Upper lobe of right lung (tissue), 1 donor: Measurements from ENCODE around the gene DHCR24. TPM values are rescaled to one million over a fixed set of nuclear protein-coding genes. Genes with fewer than 3 reads are reported as not detected.

Source experiments
- ATAC-seq: fragments of 200-7000 bp; cut with Tn5 transposase; one replicate; pipeline ENCODE4 v1.9.1; 2020; ENCODE audit warnings: mild to moderate bottlenecking, moderate library complexity
- DNase-seq: peaks from one replicate; pipeline ENCODE4 v3.0.0-alpha.2; 2020
- H3K27ac ChIP-seq: fragments of 200-600 bp; one replicate; pipeline ENCODE4 v1.8.0; 2022
- H3K27me3 ChIP-seq: fragments of 200-600 bp; one replicate; pipeline ENCODE4 v1.8.0; 2022; ENCODE audit warnings: mild to moderate bottlenecking
- H3K36me3 ChIP-seq: fragments of 200-600 bp; one replicate; pipeline ENCODE4 v1.8.0; 2022
- H3K4me1 ChIP-seq: fragments of 200-600 bp; one replicate; pipeline ENCODE4 v1.8.0; 2022
- H3K4me3 ChIP-seq: fragments of 200-600 bp; one replicate; pipeline ENCODE4 v1.8.0; 2022; ENCODE audit warnings: mild to moderate bottlenecking
- H3K9me3 ChIP-seq: fragments of 200-600 bp; one replicate; pipeline ENCODE4 v1.8.0; 2022
- intact Hi-C: fragments of 100-400 bp; cut with DNase I; formaldehyde crosslinking; loops from one replicate; pipeline ENCODE4 v1.11.0; 2022
- total RNA-seq: library from RNA; stranded (reverse); fragmentation: NEBNext Ultra II Directional; extraction: Animal tissue kit (Norgen Biotek cat#: 25700); gene quantifications from one replicate; pipeline ENCODE4 v1.2.1, GENCODE V29; 2021
- TF ChIP-seq, protein P1 (sequence below): fragments of 200-600 bp; IDR thresholded peaks from one replicate; pipeline ENCODE4 v1.8.0; 2022; ENCODE audit warnings: antibody characterized with exemption
- donor health status: DM: no; HTN: yes; CAD: no; lungs with severe emphysema.

The DHCR24 gene
- total RNA-seq, 1 donor from 2014 or later, result 749 TPM

GRCh38 chr1:54837002-54837853 lies 49.8 kb downstream of the DHCR24 start:
- DNase-seq (no peak), ATAC-seq (no peak)
- H3K27ac ChIP-seq, result no peak overlapping the region
- no peaks in the 10 kb centered on the region for H3K9me3 ChIP-seq
- H3K4me1 ChIP-seq, result no peaks in the 10 kb centered on the region
- intact Hi-C loops, result no loop called here
- H3K27me3 ChIP-seq, result no peaks in the 10 kb centered on the region
- no peaks in the 10 kb centered on the region for H3K36me3 ChIP-seq
- H3K4me3 ChIP-seq, result no peak overlapping the region
- TF ChIP-seq, protein P1, sequence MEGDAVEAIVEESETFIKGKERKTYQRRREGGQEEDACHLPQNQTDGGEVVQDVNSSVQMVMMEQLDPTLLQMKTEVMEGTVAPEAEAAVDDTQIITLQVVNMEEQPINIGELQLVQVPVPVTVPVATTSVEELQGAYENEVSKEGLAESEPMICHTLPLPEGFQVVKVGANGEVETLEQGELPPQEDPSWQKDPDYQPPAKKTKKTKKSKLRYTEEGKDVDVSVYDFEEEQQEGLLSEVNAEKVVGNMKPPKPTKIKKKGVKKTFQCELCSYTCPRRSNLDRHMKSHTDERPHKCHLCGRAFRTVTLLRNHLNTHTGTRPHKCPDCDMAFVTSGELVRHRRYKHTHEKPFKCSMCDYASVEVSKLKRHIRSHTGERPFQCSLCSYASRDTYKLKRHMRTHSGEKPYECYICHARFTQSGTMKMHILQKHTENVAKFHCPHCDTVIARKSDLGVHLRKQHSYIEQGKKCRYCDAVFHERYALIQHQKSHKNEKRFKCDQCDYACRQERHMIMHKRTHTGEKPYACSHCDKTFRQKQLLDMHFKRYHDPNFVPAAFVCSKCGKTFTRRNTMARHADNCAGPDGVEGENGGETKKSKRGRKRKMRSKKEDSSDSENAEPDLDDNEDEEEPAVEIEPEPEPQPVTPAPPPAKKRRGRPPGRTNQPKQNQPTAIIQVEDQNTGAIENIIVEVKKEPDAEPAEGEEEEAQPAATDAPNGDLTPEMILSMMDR, result no peak

DNA sequence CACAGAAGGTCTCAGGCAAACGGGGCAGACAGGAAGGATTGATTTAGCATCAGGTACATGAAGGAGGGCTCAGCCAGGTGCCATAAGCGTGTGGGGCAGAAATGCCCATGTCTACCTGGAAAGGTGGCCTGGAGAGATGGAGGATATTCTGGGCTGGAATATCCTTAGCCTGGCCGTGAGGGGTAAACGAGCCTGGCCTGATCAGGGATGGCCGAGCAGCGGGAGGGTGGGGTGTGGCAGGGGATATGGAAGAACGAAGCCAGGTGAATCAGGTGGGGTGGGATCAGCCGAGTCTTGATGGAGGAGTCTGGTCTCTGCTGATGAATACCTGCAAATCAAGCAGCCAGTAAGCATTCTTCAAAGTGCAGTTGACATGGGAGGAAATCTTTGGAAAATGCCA lies 50.4 kb downstream of the DHCR24 start:
- no peak overlapping the region for H3K4me3 ChIP-seq
- no peaks in the 10 kb centered on the region for H3K9me3 ChIP-seq
- no peak overlapping the region for H3K27ac ChIP-seq
- no peaks in the 10 kb centered on the region for H3K4me1 ChIP-seq
- no peak for ATAC-seq
- H3K27me3 ChIP-seq, result no peaks in the 10 kb centered on the region
- intact Hi-C loops, result no loop called here
- TF ChIP-seq, protein P1, result no peak
- no peaks in the 10 kb centered on the region for H3K36me3 ChIP-seq
- DNase-seq, result no peak

DNA sequence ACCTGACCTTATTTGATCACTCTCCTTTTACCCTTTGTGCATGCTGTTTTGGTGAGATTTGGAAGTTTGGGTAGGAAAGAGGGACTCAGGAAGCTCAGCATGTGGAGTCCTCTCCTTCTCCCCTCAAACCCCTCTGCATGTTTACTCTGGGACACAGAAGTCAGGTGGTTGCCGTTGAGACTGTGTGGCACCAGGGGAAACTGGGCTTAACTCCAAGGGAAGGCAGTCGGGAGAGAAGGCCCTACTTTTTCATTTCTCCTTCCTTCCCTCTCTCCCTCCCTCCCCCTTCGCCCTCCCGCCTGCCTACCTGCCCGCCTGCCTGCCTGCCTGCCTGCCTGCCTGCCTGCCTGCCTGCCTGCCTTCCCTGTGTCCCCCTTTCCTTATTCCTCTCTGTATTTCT lies 51.0 kb downstream of the DHCR24 start:
- peaks cover 5% of the 10 kb centered on the region for H3K9me3 ChIP-seq
- no peak for DNase-seq
- H3K27me3 ChIP-seq, result no peaks in the 10 kb centered on the region
- H3K4me3 ChIP-seq, result no peak overlapping the region
- no peaks in the 10 kb centered on the region for H3K36me3 ChIP-seq
- intact Hi-C loops, result no loop called here
- ATAC-seq, result peak; percentile 45
- no peak overlapping the region for H3K27ac ChIP-seq
- no peaks in the 10 kb centered on the region for H3K4me1 ChIP-seq
- TF ChIP-seq, protein P1, result no peak

DNA sequence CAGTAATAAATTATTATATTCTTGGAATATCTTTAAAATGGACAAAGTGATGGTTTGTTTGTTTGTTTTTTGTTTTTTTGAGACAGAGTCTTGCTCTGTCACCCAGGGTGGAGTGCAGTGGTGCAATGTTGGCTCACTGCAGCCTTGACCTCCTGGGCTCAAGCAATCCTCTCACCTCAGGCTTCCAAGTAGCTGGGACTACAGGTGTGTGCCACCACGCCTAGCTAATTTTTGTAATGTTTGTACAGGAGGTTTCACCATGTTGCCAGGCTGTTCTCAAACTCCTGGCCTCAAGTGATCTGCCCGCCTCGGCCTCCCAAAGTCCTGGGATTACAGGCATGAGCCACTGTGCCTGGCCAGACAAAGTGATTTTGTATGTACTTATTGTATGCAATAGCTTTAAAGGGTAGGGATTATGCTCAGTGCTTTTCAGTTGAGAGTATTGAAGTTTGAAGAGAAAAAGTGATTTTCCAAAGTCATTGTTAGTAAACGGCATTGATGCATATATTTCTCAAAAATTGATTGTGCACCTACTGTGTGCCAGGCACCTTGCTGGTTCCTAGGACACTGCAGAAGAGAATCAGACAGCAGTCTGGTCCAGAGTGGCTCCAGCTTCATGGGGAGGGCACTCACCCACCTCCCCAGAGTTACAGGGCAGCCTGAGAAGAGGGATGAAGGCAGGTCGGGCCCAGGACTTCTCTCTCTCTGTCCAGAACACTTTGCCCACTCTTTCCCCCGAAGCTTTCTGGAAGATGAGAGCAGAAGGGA lies 51.7 kb downstream of the DHCR24 start:
- Histone ChIP-seq H3K4me1 (no peaks in the 10 kb centered on the region), H3K36me3 (no peaks in the 10 kb centered on the region), H3K27ac (no peak overlapping the region), H3K27me3 (no peaks in the 10 kb centered on the region), H3K9me3 (peaks cover 5% of the 10 kb centered on the region), H3K4me3 (no peak overlapping the region)
- intact Hi-C loops, result no loop called here
- TF ChIP-seq, protein P1, result no peak
- DNase-seq (no peak), ATAC-seq (peak; percentile 10)

- no peak for ATAC-seq
These were observed 52.9 kb downstream of the DHCR24 start for GRCh38 chr1:54834007-54834541.

More at GRCh38 chr1:54834007-54834541, 52.9 kb downstream of the DHCR24 start:
- DNase-seq, result no peak
- intact Hi-C loops, result no loop called here
- Histone ChIP-seq H3K4me1 (no peaks in the 10 kb centered on the region), H3K27me3 (no peaks in the 10 kb centered on the region), H3K4me3 (no peak overlapping the region), H3K36me3 (no peaks in the 10 kb centered on the region), H3K27ac (no peak overlapping the region), H3K9me3 (peaks cover 5% of the 10 kb centered on the region)
- TF ChIP-seq, protein P1, result no peak
